ENCODE measurements around the gene RGL3. TPM values are rescaled to one million over a fixed set of nuclear protein-coding genes. Genes with fewer than 3 reads are reported as not detected.
A peak's percentile ranks its signal among the peaks of the same experiment; 100 is the strongest.

The RGL3 gene
- total and polyA plus RNA-seq, 2 of the 4 experiments (the other 2 are of a cell fraction), result 0.18 to 0.62 TPM

GRCh38 chr19:11365557-11366117 lies 53.5 kb downstream of the RGL3 start:
- no peaks in the 10 kb centered on the region for H3K79me1 ChIP-seq (ENCODE audit: low read depth in 1 of 2, low read length in 2 of 2)
- H3K18ac ChIP-seq (ENCODE audit: low read depth, low read length), result no peak overlapping the region
- peaks cover 9% of the 10 kb centered on the region; the same call in 1 of the 2 replicates for H3K9me1 ChIP-seq (ENCODE audit: insufficient read depth, low read length)
- H3K4ac ChIP-seq (ENCODE audit: low read depth, low read length), result no peak overlapping the region
- H3K14ac ChIP-seq (replicated peaks; ENCODE audit: low read depth, low read length), result no peak overlapping the region
- TF ChIP-seq NFE2L2 (IDR thresholded peaks at IDR 0.05; ENCODE audit: low read depth, low read length) (no peak), CHD1 (IDR thresholded peaks at IDR 0.05; ENCODE audit: low read depth, low read length) (no peak), USF2 (IDR thresholded peaks at IDR 0.05; ENCODE audit: low read depth, low read length) (no peak), MAZ (IDR thresholded peaks at IDR 0.05; ENCODE audit: borderline replicate concordance, low read depth, low read length) (no peak), CEBPB (IDR thresholded peaks at IDR 0.05; ENCODE audit: low read depth, low read length) (no peak), RCOR1 (IDR thresholded peaks at IDR 0.05; ENCODE audit: insufficient replicate concordance, low read length) (no peak), FOS (IDR thresholded peaks at IDR 0.05; ENCODE audit: low read depth, low read length) (no peak), BHLHE40 (IDR thresholded peaks at IDR 0.05; ENCODE audit: low read depth, low read length) (no peak), SMC3 (IDR thresholded peaks at IDR 0.05; ENCODE audit: low read depth, low read length) (no peak)
- TF ChIP-seq, protein P1, sequence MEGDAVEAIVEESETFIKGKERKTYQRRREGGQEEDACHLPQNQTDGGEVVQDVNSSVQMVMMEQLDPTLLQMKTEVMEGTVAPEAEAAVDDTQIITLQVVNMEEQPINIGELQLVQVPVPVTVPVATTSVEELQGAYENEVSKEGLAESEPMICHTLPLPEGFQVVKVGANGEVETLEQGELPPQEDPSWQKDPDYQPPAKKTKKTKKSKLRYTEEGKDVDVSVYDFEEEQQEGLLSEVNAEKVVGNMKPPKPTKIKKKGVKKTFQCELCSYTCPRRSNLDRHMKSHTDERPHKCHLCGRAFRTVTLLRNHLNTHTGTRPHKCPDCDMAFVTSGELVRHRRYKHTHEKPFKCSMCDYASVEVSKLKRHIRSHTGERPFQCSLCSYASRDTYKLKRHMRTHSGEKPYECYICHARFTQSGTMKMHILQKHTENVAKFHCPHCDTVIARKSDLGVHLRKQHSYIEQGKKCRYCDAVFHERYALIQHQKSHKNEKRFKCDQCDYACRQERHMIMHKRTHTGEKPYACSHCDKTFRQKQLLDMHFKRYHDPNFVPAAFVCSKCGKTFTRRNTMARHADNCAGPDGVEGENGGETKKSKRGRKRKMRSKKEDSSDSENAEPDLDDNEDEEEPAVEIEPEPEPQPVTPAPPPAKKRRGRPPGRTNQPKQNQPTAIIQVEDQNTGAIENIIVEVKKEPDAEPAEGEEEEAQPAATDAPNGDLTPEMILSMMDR (conservative IDR thresholded peaks at IDR 0.05; ENCODE audit: low read depth, low read length), result no peak
- no TSS peak for BruUV-seq (replicated peaks)
- H3K36me3 ChIP-seq (ENCODE audit: control insufficient read depth, insufficient read depth, low read length), result peaks cover 33% of the 10 kb centered on the region
- H2AK5ac ChIP-seq (ENCODE audit: low read depth, low read length), result no peak overlapping the region
- in situ Hi-C loops (cut with MboI; ENCODE audit: low sequenced_read_pairs) (no loop called here), dilution Hi-C loops (cut with HindIII; ENCODE audit: low sequenced_read_pairs, unreplicated experiment) (no loop called here), intact Hi-C loops (cut with micrococcal nuclease) (no loop called here)
- no peak for DNase-seq
- no peak overlapping the region for H4K5ac ChIP-seq (ENCODE audit: low read depth, low read length)
- no peak overlapping the region for H3K4me3 ChIP-seq (ENCODE audit: insufficient read depth, low read depth, low read length)
- H2AK9ac ChIP-seq (replicated peaks; ENCODE audit: low read depth, low read length, poor library complexity), result peak overlapping the region; percentile 28
- H3K23ac ChIP-seq (ENCODE audit: low read depth, low read length), result no peak overlapping the region
- no peak overlapping the region for H2BK15ac ChIP-seq (ENCODE audit: low read depth, low read length)
- no peak overlapping the region for H2BK20ac ChIP-seq (ENCODE audit: low read depth, low read length)
- no peak overlapping the region for H3K56ac ChIP-seq (ENCODE audit: extremely low read depth, insufficient read depth, low read length)
- H3K4me2 ChIP-seq (ENCODE audit: low read depth, low read length), result no peak overlapping the region
- ATAC-seq (ENCODE audit: low read depth), result no peak
- H3K27me3 ChIP-seq (ENCODE audit: control insufficient read depth, insufficient read depth, low read length), result no peaks in the 10 kb centered on the region
- H2BK120ac ChIP-seq (ENCODE audit: low read depth, low read length), result no peak overlapping the region
- H3K9ac ChIP-seq (ENCODE audit: low read depth, low read length), result no peak overlapping the region
- no peak overlapping the region for H2BK5ac ChIP-seq (ENCODE audit: low read depth, low read length, poor library complexity, severe bottlenecking)
- H3K4me1 ChIP-seq (ENCODE audit: control insufficient read depth, insufficient read depth, low read length), result no peaks in the 10 kb centered on the region
- H4K91ac ChIP-seq (ENCODE audit: insufficient read depth, low read depth, low read length), result no peak overlapping the region
- no peak overlapping the region for H3K27ac ChIP-seq (ENCODE audit: insufficient read depth, low read length)
- no peak overlapping the region for H4K8ac ChIP-seq (ENCODE audit: low read depth in 2 of 2, low read length in 2 of 2)
- peaks cover 3% of the 10 kb centered on the region; the same call in 1 of the 2 replicates for H4K20me1 ChIP-seq (ENCODE audit: insufficient read depth, low read length)
- ChIA-PET POLR2A (ENCODE audit: unreplicated experiment) (interaction anchor here (0.7 kb wide), 1 partner anchor 218 kb away, joined by 7 read pairs; no protein-coding TSS in a partner anchor), CTCF (no interaction called here)
- H3K9me3 ChIP-seq (ENCODE audit: control insufficient read depth, insufficient read depth, low read length), result no peaks in the 10 kb centered on the region
- 80% methylated on average over 1 of the region's 7 CpGs; no CpG with 5 or more reads in 1 of the 2 experiments for WGBS, 2 experiments (ENCODE audit: extremely low coverage in 2 of 2, insufficient read length in 1 of 2)
- H2AFZ ChIP-seq (replicated peaks; ENCODE audit: low read length, poor library complexity), result no peak overlapping the region

Data from IMR-90 (cell line).